Measurements from ENCODE around the gene ZNF264.

DNA sequence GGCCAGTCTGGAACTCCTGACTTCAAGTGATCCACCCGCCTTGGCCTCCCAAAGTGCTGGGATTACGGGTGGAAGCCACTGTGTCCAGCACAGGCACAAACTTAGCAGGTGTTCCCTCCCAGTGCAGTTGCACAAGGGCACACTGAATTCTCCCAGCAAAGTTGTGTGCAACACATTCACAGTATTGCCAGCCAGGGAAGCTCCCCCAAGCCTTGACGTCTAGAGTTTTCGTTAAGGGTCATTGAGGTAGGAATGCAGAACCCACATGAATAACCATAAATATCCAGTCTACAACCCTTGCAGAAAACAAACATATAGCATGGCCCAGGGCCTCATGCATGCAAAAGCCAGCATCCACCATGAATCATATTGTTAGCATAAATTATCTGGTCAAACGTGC, 36.2 kb downstream of the ZNF264 start:
- TF ChIP-seq, protein P1, sequence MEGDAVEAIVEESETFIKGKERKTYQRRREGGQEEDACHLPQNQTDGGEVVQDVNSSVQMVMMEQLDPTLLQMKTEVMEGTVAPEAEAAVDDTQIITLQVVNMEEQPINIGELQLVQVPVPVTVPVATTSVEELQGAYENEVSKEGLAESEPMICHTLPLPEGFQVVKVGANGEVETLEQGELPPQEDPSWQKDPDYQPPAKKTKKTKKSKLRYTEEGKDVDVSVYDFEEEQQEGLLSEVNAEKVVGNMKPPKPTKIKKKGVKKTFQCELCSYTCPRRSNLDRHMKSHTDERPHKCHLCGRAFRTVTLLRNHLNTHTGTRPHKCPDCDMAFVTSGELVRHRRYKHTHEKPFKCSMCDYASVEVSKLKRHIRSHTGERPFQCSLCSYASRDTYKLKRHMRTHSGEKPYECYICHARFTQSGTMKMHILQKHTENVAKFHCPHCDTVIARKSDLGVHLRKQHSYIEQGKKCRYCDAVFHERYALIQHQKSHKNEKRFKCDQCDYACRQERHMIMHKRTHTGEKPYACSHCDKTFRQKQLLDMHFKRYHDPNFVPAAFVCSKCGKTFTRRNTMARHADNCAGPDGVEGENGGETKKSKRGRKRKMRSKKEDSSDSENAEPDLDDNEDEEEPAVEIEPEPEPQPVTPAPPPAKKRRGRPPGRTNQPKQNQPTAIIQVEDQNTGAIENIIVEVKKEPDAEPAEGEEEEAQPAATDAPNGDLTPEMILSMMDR (conservative IDR thresholded peaks at IDR 0.05; ENCODE audit: low read length) = no peak
- TF ChIP-seq EZH2phosphoT487 (IDR thresholded peaks at IDR 0.05; ENCODE audit: borderline replicate concordance) = no peak

Data from Loucy (cell line).